T47D (cell line): ENCODE data around the gene C8A.

ENCODE experiments used
- DNase-seq, 2 experiments: peaks; one replicate each; pipeline versions ENCODE4 v3.0.0 to v3.0.0-alpha.2; 2011 to 2012; ENCODE audit warnings: low read depth in 1 of 2, low spot score in 1 of 2
- JUND ChIP-seq: IDR thresholded peaks from 2 replicates; pipeline ENCODE4 v1.6.1; 2012; ENCODE audit warnings: low read depth
- in situ Hi-C: cut with HindIII; loops from 2 replicates; pipeline ENCODE4 v1.10.0; 2016; ENCODE audit warnings: low sequenced_read_pairs, low pct_unique_long_range_greater_than_20kb

Gene C8A

GRCh38 chr1:56924116-56924515 lies 69.5 kb downstream of the C8A start:
- no peak for DNase-seq
- in situ Hi-C loops, result no loop called here
- no peak for TF ChIP-seq JUND

- no peak for TF ChIP-seq JUND
Observed at GRCh38 chr1:56925193-56925592, 70.6 kb downstream of the C8A start.

DNA sequence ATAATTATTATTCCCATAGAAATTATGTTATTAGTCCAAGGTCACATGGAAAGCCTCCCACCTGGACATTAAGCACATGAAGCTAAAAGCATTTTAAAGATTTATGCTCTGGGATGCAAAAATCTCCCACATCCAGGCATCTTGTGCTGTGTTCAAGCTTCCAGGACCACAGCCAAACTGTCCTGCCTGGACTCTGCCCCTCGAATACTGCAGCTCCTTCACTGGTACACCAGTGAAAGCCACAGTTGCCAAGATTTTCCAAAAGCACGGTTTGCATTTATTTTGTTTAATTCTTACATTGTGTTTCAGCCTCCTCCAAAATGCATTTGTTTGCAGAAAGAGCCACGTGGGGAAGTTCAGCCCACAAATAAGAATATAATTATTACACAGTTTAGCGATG lies 72.6 kb downstream of the C8A start:
- no peak for DNase-seq
- in situ Hi-C loops, result no loop called here
- TF ChIP-seq JUND, result no peak

More at GRCh38 chr1:56925193-56925592, 70.6 kb downstream of the C8A start:
- in situ Hi-C loops, result no loop called here
- no peak for DNase-seq

- DNase-seq, result no peak
- no peak for TF ChIP-seq JUND
- in situ Hi-C loops, result no loop called here
Observed at GRCh38 chr1:56927986-56928385, 73.4 kb downstream of the C8A start.

DNA sequence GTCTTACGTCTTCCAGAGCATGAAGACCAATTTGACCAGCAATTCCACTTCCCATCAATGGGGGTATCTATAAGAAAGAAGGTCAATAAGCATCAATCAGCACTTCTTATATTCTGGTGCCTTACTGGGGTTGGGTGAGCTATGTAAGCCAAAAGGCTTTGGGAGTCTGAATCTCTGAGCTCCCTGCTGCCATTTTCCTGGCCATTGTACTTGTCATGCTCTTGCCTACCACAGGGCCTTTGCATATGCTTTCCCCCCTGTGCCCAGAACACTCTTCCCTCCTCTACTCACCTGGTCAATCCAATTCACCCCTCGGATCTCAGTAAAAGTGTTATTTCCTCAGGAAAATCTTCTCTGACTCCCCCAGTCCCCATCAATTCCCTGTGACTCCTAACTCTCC lies 74.9 kb downstream of the C8A start:
- in situ Hi-C loops, result no loop called here
- DNase-seq, result no peak
- TF ChIP-seq JUND, result no peak

- DNase-seq, result no peak
- TF ChIP-seq JUND, result no peak
- in situ Hi-C loops, result no loop called here
Observed at GRCh38 chr1:56931211-56931610, 76.6 kb downstream of the C8A start.

DNA sequence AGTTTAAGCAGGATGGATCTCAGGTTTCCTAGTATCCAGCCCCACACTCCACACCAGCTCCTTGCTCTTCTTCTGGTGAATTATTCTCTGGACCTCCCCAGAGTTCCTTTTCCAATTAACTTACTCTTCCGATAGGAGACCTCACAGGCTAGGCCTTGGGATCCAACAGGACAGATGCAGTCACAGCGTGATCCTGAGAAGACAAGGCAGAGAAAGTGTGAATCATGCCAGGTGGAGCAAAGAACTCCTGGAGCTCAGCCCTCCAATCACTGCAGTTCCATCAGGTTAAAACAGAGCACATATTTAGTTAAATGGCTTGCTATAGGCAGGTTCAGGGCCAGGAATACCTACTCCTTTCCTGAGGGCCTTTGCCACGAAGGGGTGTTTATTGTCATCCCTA lies 77.1 kb downstream of the C8A start:
- DNase-seq, result no peak
- in situ Hi-C loops, result no loop called here
- TF ChIP-seq JUND, result no peak

DNA sequence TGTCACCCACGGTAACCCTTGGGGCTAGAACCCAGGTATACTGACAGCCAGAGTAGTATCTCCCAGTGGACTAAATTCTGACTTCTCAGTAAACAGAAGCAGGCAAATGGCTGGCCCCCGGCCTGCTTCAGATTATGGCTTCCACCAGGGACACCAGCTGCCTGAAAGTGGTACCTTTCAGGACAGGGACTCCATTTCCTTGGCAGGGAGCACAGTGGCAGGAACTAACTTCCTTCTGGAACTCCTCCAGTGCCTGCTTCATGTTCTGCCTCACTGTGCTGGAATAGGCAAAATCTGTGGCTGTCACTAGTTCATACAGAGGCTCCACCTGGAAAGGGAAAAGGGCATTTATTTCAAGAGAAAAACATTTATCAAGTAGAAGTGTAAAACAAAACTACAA lies 78.6 kb downstream of the C8A start:
- DNase-seq, result no peak
- no peak for TF ChIP-seq JUND
- in situ Hi-C loops, result no loop called here

GRCh38 chr1:56933606-56934005 lies 79.0 kb downstream of the C8A start:
- in situ Hi-C loops, result no loop called here
- no peak for DNase-seq
- TF ChIP-seq JUND, result no peak

- TF ChIP-seq JUND, result no peak
- in situ Hi-C loops, result no loop called here
- no peak for DNase-seq
Observed at GRCh38 chr1:56934430-56935060, 79.9 kb downstream of the C8A start.

DNA sequence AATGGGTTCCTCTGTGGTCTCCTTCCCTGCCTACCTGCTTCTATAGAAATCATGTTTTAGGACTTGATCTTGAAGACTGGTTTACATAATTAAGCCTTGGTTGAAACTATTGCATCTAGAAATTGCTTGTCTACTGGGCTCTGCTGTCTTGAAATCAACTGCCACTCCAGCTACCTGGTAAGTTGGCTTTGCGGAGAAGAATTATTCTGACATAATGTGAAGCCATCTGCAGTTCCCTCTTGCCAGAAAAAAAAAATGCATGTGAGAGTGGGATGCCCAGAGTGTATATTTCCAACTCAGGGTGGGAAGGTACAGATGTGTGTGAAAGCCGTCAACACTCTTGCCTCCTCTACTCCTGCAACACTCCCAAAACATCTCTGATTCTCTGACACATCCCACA lies 84.0 kb downstream of the C8A start:
- TF ChIP-seq JUND, result no peak
- in situ Hi-C loops, result no loop called here
- DNase-seq, result no peak

DNA sequence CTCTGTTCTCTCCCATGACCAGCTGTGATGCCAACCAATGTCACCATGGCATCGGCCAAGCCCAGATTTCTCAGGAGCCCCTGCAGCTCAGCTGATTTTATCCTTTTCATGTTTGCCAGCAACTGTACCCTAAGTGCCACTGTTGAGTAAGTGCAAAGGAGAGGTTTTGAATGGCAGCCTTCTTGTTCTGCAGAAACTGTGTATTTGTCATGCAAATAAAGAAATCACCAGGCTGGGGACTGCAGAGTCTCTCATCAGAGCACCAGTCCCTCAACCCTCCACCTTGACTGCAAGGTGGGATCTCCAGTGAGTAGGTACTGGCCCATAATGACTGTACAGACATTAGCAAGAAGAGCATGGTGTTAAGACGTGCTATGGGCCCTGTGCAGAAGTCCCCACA lies 84.6 kb downstream of the C8A start:
- no peak for DNase-seq
- in situ Hi-C loops, result no loop called here
- TF ChIP-seq JUND, result no peak

GRCh38 chr1:56940039-56940438 lies 85.4 kb downstream of the C8A start:
- no peak for TF ChIP-seq JUND
- DNase-seq, result no peak
- in situ Hi-C loops, result no loop called here

DNA sequence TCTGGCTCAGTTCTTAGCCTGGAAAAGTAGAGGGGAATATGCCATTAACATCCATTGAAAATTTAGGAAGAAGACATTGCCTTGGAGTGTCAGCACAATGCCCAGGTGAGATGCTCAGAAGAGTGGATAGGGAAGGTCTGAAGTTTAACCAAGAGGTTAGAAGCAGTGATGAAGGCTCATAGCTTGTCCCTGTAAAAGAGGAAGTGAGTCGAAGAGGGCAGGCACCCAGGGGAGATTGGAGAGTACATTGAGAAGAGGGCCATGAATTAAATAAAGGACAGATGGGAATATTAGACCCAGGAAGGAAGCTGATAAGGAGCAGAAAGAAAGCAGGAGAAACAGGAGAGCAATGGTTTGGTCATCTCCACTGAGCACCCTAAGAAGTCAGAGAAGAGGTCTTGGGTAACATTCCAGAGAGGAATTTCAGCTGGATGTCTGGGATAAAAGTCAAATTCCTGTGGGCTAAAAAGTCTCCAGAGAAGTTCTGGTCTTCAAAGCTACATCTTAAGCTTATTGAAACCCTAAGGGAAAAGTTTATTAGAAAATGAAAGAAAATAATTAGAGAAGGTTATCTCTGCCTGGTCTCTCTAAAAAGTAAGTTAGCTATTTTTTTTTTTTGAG lies 93.9 kb downstream of the C8A start:
- TF ChIP-seq JUND, result no peak
- in situ Hi-C loops, result no loop called here
- DNase-seq, result no peak
